ENCODE results near the gene TKFC. TPM values are rescaled to one million over a fixed set of nuclear protein-coding genes. Genes with fewer than 3 reads are reported as not detected.

TKFC gene
- total RNA-seq, 4 donors from 2014 or later: 6.7 to 14.8 (median 11.8) TPM

DNA sequence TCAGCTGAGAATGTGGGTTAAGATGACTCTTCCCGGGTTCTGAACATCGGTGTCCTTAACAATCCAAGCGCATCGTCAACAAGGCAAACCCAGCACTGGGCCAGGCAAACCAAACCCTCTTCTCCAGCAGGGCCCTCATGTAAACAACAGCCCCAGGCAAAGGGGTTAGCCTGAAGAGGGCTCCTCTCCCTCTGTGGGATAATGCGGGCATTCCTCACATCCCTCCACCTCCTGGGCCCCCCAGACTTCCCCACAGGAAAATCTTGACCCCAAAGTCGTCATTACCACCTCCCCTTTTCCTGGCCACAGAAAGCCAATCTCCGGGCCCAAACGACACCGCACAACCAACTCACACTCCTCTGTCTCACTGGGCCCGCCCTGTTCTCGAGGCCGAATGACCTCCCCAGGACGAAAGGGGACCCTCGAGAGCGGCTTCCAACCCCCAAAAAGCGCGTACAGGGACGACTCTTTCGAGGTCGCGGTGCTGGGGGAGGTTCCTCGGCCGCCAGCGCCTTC is 689 bp upstream of the TKFC start:
- H3K9me3 ChIP-seq: no peaks in the 10 kb centered on the region
- peaks cover 37 to 45% of the 10 kb centered on the region in 2 donors for H3K4me1 ChIP-seq
- peaks cover 0 to 18% of the 10 kb centered on the region in 2 donors for H3K36me3 ChIP-seq
- peak overlapping the region; percentile 89 to 100 (median 98) for H3K4me3 ChIP-seq
- intact Hi-C loops (cut with DNase I; ENCODE audit: low total_unique reads): loop anchor here (1.0 to 2.0 kb wide), 2 partner anchors 97 to 248 kb away; partner anchors contain the start of genes CPSF7 and SYT7
- in situ Hi-C loops (cut with MboI; ENCODE audit: low sequenced_read_pairs in 4 of 4): no loop called here
- peak; percentile 18 to 32 for ATAC-seq
- TF ChIP-seq POLR2A (IDR thresholded peaks at IDR 0.05) (no peak), CTCF (IDR thresholded peaks at IDR 0.05 in 4 of 5, conservative IDR thresholded peaks at IDR 0.05 in 1 of 5) (no peak)
- no peak for DNase-seq
- peak overlapping the region; percentile 93 to 99 (median 97) for H3K27ac ChIP-seq
- H3K27me3 ChIP-seq: no peaks in the 10 kb centered on the region

- Histone ChIP-seq H3K27me3 (no peaks in the 10 kb centered on the region), H3K4me1 (peaks cover 27 to 35% of the 10 kb centered on the region in 2 donors), H3K9me3 (no peaks in the 10 kb centered on the region), H3K27ac (peak overlapping the region; percentile 93 to 99 (median 97)), H3K36me3 (peaks cover 0 to 20% of the 10 kb centered on the region in 2 donors), H3K4me3 (peak overlapping the region; percentile 89 to 100 (median 98))
- TF ChIP-seq CTCF (IDR thresholded peaks at IDR 0.05 in 4 of 5, conservative IDR thresholded peaks at IDR 0.05 in 1 of 5): peak in 1 of 5 experiments; percentile 5
- no peak for TF ChIP-seq POLR2A (IDR thresholded peaks at IDR 0.05)
- DNase-seq (peak in 1 of 2 donors; percentile 12), ATAC-seq (no peak)
- in situ Hi-C loops (cut with MboI; ENCODE audit: low sequenced_read_pairs in 4 of 4): no loop called here
- intact Hi-C loops (cut with DNase I; ENCODE audit: low total_unique reads): loop anchor here (1.0 to 2.0 kb wide), 2 partner anchors 28 to 247 kb away; partner anchors contain the start of genes CYB561A3 and SYT7
These were observed 764 bp downstream of the TKFC start for GRCh38 chr11:61333550-61334433.

DNA sequence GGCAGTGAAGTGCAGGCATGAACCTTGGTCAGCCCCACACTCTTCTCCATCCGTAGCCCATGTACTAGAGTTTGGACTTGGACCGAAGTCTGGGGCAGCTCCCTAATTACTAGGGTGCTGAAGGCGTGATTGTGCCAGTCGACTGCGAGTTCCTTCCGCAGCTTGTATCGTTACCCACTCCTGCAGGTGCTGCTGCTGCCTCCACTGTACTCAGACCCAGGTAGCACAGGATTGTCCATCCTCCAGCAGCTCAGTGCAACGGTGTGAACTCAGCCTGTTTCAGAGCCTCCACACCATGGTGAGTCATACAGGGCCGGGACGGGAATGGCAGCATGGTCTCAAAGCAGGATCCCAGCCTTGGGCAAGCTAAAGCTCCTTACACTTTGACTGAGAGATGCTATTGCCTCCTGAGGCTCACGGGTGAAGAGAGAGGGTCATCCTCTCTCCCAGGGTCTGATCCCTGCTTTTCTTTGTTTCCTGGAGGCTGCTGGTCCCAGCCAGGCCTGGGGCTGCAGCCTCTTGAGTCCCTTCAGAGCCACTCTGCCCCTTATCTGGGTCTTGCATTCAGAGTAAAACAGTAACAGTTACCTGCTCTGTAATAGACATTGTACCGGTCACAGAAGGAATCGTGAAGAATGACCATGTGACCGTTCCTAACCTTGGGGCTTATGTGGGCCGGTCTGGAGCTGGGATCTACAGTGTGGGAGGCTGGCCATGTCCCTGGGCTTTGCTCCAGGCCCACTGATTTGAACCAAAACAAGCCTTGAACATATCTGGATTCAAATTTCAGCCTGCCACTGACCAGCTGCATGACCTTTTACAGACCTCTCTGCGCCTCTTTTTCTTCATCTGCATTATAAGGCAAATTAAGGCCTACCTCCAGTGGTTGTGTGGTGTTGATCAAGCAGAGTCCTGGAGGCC is 1.7 kb downstream of the TKFC start:
- peaks cover 0 to 13% of the 10 kb centered on the region in 2 donors for H3K36me3 ChIP-seq
- no peak for ATAC-seq
- H3K4me3 ChIP-seq: no peak overlapping the region
- peak overlapping the region in 2 of 4 donors; percentile 12 to 99 for H3K27ac ChIP-seq
- H3K27me3 ChIP-seq: no peaks in the 10 kb centered on the region
- in situ Hi-C loops (cut with MboI; ENCODE audit: low sequenced_read_pairs in 4 of 4) (loop anchor here (5.0 kb wide), 1 partner anchor 53 kb away; no protein-coding TSS in a partner anchor), intact Hi-C loops (cut with DNase I; ENCODE audit: low total_unique reads) (no loop called here)
- no peaks in the 10 kb centered on the region for H3K9me3 ChIP-seq
- H3K4me1 ChIP-seq: peaks cover 27 to 28% of the 10 kb centered on the region in 2 donors
- TF ChIP-seq CTCF (IDR thresholded peaks at IDR 0.05 in 4 of 5, conservative IDR thresholded peaks at IDR 0.05 in 1 of 5) (no peak), POLR2A (IDR thresholded peaks at IDR 0.05) (no peak)
- DNase-seq: no peak

DNA sequence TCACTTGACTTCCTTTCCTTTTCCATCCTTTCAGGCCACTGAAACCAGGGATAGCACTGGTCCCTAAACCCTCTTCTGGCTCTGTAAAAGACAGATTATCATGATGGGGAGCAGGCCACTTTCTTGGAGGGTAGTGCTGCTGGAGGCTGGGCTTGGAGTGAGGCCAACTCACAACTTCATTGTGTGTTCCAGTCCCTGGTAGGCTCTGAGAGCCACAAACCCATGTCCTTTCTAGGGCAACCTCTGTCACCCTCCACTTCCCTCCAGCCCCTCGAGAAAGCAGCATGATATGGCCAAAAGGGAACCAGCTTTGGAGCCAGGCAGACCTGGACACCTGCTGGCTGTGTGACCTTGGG is 2.3 kb downstream of the TKFC start:
- ATAC-seq: no peak
- Histone ChIP-seq H3K9me3 (no peaks in the 10 kb centered on the region), H3K4me3 (no peak overlapping the region), H3K36me3 (peaks cover 0 to 8% of the 10 kb centered on the region in 2 donors), H3K27ac (peak overlapping the region in 1 of 4 donors; percentile 72), H3K27me3 (no peaks in the 10 kb centered on the region), H3K4me1 (peaks cover 25 to 27% of the 10 kb centered on the region in 2 donors)
- TF ChIP-seq POLR2A (IDR thresholded peaks at IDR 0.05): no peak
- no peak for TF ChIP-seq CTCF (IDR thresholded peaks at IDR 0.05 in 4 of 5, conservative IDR thresholded peaks at IDR 0.05 in 1 of 5)
- DNase-seq: no peak
- intact Hi-C loops (cut with DNase I; ENCODE audit: low total_unique reads) (no loop called here), in situ Hi-C loops (cut with MboI; ENCODE audit: low sequenced_read_pairs in 4 of 4) (loop anchor here (5.0 kb wide), 1 partner anchor 52 kb away; no protein-coding TSS in a partner anchor)
